ENCODE data around the gene RHEB. TPM values are rescaled to one million over a fixed set of nuclear protein-coding genes. Genes with fewer than 3 reads are reported as not detected.

Gene RHEB, protein sequence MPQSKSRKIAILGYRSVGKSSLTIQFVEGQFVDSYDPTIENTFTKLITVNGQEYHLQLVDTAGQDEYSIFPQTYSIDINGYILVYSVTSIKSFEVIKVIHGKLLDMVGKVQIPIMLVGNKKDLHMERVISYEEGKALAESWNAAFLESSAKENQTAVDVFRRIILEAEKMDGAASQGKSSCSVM
- 10 to 100 TPM; 37.1 to 82.6 (median 54.4) TPM for total RNA-seq

- Histone ChIP-seq H3K27me3 (no peaks in the 10 kb centered on the region), H3K27ac (peak within 1 kb of the TSS; percentile 93 to 100 (median 100)), H3K36me3 (no peaks in the 10 kb centered on the region), H3K4me3 (peak within 1 kb of the TSS; percentile 72 to 99 (median 96)), H3K9me3 (no peaks in the 10 kb centered on the region), H3K4me1 (peaks cover 9 to 49% (median 15%) of the 10 kb centered on the region in 3 donors)
- DNase-seq: peak; percentile 98
- intact Hi-C loops (cut with DNase I): no loop called here
- WGBS, 2 donors: 0 to 3% methylated on average over 6 to 12 of the region's 66 CpGs
- TF ChIP-seq POLR2A (IDR thresholded peaks at IDR 0.05) (no peak), CTCF (IDR thresholded peaks at IDR 0.05) (no peak)
Measured at GRCh38 chr7:151519765-151520418, at the start of gene RHEB. Gene RHEB (minus strand): TSS chr7:151519895. CDS start chr7:151519511, 384 bp downstream.

- Histone ChIP-seq H3K27ac (peak overlapping the region in 3 of 4 donors; percentile 51 to 65 (median 61)), H3K27me3 (no peaks in the 10 kb centered on the region), H3K4me3 (no peak overlapping the region), H3K4me1 (peaks cover 0 to 22% (median 0%) of the 10 kb centered on the region in 3 donors), H3K9me3 (no peaks in the 10 kb centered on the region), H3K36me3 (peaks cover 0 to 66% (median 3%) of the 10 kb centered on the region in 3 donors)
- DNase-seq: no peak
- intact Hi-C loops (cut with DNase I): no loop called here
- TF ChIP-seq CTCF (IDR thresholded peaks at IDR 0.05) (no peak), POLR2A (IDR thresholded peaks at IDR 0.05) (no peak)
- WGBS, 2 donors: 47 to 50% methylated on average over 6 to 8 of the region's 8 CpGs
Measured at GRCh38 chr7:151566897-151567320, 47.2 kb upstream of the RHEB start.

DNA sequence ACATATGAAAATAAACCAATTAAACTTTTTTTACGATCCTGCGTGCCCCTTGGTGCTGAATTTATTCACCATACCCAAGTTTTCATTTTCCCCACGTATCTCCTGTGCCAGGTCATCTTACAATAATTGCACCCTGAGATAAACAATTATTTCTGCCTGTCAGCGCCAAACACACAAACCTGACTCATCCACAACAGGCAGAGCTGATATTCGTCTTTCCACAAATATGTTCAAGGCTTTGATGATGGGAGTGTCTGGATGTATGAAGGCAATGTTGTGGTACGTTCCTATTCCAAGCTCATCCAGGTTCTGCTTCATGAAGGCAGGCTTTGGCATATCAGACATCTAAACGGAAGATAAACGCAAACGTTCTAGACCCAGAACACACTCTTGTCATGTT, 45.8 kb upstream of the RHEB start:
- Histone ChIP-seq H3K27ac (no peak overlapping the region), H3K9me3 (no peaks in the 10 kb centered on the region), H3K4me1 (peaks cover 0 to 22% (median 0%) of the 10 kb centered on the region in 3 donors), H3K27me3 (no peaks in the 10 kb centered on the region), H3K4me3 (no peak overlapping the region), H3K36me3 (peaks cover 0 to 70% (median 12%) of the 10 kb centered on the region in 3 donors)
- DNase-seq: no peak
- TF ChIP-seq POLR2A (IDR thresholded peaks at IDR 0.05): no peak
- TF ChIP-seq CTCF (IDR thresholded peaks at IDR 0.05): no peak
- WGBS, 2 donors: 84 to 93% methylated on average over 9 of the region's 9 CpGs
- intact Hi-C loops (cut with DNase I): no loop called here

GRCh38 chr7:151560243-151560642, 40.5 kb upstream of the RHEB start:
- Histone ChIP-seq H3K27me3 (no peaks in the 10 kb centered on the region), H3K9me3 (no peaks in the 10 kb centered on the region), H3K36me3 (peaks cover 5 to 92% (median 17%) of the 10 kb centered on the region in 3 donors), H3K27ac (no peak overlapping the region), H3K4me1 (no peaks in the 10 kb centered on the region), H3K4me3 (no peak overlapping the region)
- intact Hi-C loops (cut with DNase I): no loop called here
- no peak for DNase-seq
- TF ChIP-seq POLR2A (IDR thresholded peaks at IDR 0.05) (no peak), CTCF (IDR thresholded peaks at IDR 0.05) (no peak)
- WGBS, 2 donors: 84 to 92% methylated on average over 9 of the region's 9 CpGs

DNA sequence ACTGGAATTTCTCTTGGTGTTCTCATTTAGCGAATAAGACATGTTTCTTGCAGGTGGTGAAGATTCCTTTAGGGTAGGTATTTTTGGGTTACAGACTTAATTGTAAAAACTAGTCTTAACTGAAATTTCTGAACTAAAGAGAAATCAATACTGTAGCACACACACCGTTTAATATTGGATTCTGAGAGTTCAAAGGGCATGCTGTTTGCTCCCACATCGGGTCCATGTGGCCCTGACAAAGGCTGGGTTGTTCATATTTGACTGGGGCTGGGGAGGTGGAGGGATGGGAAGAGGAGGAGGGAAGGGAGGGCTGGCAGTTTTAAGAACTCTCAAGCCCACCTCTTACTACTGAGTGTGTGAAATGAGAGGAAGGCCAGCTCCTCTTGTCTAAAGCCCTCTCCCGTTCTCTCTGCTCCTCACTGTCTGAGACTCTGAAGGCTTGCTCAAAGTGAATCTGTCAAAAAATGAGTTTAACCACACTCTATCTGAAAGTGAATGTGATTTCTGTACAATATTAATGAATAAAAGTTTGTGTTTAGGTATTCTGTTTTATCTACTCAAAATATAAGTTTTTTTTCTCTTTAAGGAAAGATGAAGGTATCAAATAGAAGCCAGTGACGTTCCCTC, 40.0 kb upstream of the RHEB start:
- TF ChIP-seq POLR2A (IDR thresholded peaks at IDR 0.05) (no peak), CTCF (IDR thresholded peaks at IDR 0.05) (no peak)
- intact Hi-C loops (cut with DNase I): no loop called here
- no peak overlapping the region for H3K27ac ChIP-seq
- peaks cover 5 to 86% (median 17%) of the 10 kb centered on the region in 3 donors for H3K36me3 ChIP-seq
- H3K9me3 ChIP-seq: no peaks in the 10 kb centered on the region
- no peaks in the 10 kb centered on the region for H3K27me3 ChIP-seq
- WGBS, 2 donors: 78 to 83% methylated on average over 5 of the region's 5 CpGs
- no peaks in the 10 kb centered on the region for H3K4me1 ChIP-seq
- no peak overlapping the region for H3K4me3 ChIP-seq
- no peak for DNase-seq

All from esophagus squamous epithelium (tissue), 5 donors.